ENCODE results near the gene TECRL. TPM values are rescaled to one million over a fixed set of nuclear protein-coding genes. Genes with fewer than 3 reads are reported as not detected.

The TECRL gene
- total and polyA plus RNA-seq, 2 experiments from 2014 or later: not detected

DNA sequence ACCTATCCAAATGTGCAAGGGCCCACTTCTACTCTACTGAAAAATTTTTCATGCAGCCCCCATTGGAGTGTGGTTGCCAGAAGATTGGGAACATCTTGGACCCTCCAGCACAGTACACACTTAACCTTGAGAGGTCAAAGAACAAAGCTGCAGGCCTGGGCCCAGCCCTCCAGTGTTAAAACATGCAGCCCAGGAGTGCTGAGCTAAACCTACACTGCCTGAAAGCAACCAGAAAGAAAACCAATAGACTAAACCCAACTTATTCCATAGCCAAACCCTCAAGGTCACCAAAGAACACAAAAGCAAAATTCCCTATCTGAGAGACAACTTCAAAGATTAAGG lies 47.9 kb downstream of the TECRL start:
- no peak overlapping the region for H3K4me2 ChIP-seq (ENCODE audit: unreplicated experiment)
- no peak overlapping the region for H3K9ac ChIP-seq
- H3F3A ChIP-seq (ENCODE audit: insufficient read depth): no peaks in the 10 kb centered on the region
- no peak overlapping the region for H3K4me3 ChIP-seq
- no peaks in the 10 kb centered on the region for H4K20me1 ChIP-seq (ENCODE audit: insufficient read depth)
- in situ Hi-C loops (cut with MboI): no loop called here
- no peaks in the 10 kb centered on the region for H3K9me3 ChIP-seq (ENCODE audit: low read depth)
- H2AFZ ChIP-seq: no peak overlapping the region
- no peaks in the 10 kb centered on the region for H3K79me2 ChIP-seq (ENCODE audit: insufficient read depth)
- no peak for TF ChIP-seq EZH2phosphoT487 (IDR thresholded peaks at IDR 0.05; ENCODE audit: insufficient read depth, low read depth)
- TF ChIP-seq EZH2 (IDR thresholded peaks at IDR 0.05; ENCODE audit: insufficient read depth, poor library complexity, severe bottlenecking): no peak
- H3K4me1 ChIP-seq (ENCODE audit: insufficient read depth): no peaks in the 10 kb centered on the region
- no peak overlapping the region for H3K27ac ChIP-seq
- no peaks in the 10 kb centered on the region for H3K36me3 ChIP-seq (ENCODE audit: low read depth)
- H3K9me2 ChIP-seq (ENCODE audit: insufficient read depth): no peaks in the 10 kb centered on the region
- H3K27me3 ChIP-seq (replicated peaks; ENCODE audit: insufficient read depth): no peaks in the 10 kb centered on the region
- DNase-seq: no peak

DNA sequence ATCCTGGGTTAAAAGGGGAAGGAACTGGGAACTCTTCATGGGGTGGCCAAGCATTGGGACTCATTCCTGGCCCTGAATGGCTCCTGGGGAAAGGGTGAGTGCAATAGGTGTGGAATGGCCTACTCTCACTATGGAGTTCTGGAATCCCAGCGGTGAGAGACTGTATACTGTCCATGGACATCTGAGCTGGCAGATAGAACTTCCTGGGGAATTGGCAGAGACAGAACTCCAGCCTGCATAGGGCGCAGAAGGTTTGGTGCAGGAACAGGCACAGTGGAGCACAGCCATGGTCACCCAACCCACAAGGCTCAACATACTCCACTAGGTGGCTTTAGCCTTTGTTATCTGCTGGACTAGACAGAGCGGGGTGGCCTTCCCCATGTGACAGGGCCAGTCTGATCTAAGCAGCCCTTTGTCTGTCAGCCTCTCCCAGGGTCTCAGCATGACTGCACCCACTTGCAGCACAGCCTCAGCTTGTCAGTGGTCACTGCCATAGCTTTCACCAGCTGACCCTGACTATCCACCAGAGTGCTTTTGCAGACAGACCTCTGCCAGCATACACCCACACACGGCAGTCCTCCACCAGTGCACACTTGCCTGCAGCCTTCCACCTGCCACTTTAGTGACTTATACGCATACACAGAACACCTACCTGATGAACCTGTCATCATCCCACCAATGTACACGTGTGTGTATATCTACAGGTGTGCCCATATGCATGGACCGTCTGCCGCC lies 48.4 kb downstream of the TECRL start:
- Histone ChIP-seq H3F3A (ENCODE audit: insufficient read depth) (no peaks in the 10 kb centered on the region), H2AFZ (no peak overlapping the region), H3K9me2 (ENCODE audit: insufficient read depth) (no peaks in the 10 kb centered on the region), H3K36me3 (ENCODE audit: low read depth) (no peaks in the 10 kb centered on the region), H3K4me1 (ENCODE audit: insufficient read depth) (no peaks in the 10 kb centered on the region), H3K27ac (no peak overlapping the region), H3K4me3 (no peak overlapping the region), H3K27me3 (replicated peaks; ENCODE audit: insufficient read depth) (no peaks in the 10 kb centered on the region), H3K4me2 (ENCODE audit: unreplicated experiment) (no peak overlapping the region), H3K9ac (no peak overlapping the region), H4K20me1 (ENCODE audit: insufficient read depth) (no peaks in the 10 kb centered on the region), H3K79me2 (ENCODE audit: insufficient read depth) (no peaks in the 10 kb centered on the region), H3K9me3 (ENCODE audit: low read depth) (no peaks in the 10 kb centered on the region)
- no peak for DNase-seq
- in situ Hi-C loops (cut with MboI): no loop called here
- WGBS, 2 experiments (ENCODE audit: low coverage in 1 of 2, low lambda C conversion rate in 2 of 2, missing lambda C conversion rate in 2 of 2): 36 to 50% methylated on average over 8 of the region's 8 CpGs
- TF ChIP-seq EZH2phosphoT487 (IDR thresholded peaks at IDR 0.05; ENCODE audit: insufficient read depth, low read depth): no peak
- TF ChIP-seq EZH2 (IDR thresholded peaks at IDR 0.05; ENCODE audit: insufficient read depth, poor library complexity, severe bottlenecking): no peak

DNA sequence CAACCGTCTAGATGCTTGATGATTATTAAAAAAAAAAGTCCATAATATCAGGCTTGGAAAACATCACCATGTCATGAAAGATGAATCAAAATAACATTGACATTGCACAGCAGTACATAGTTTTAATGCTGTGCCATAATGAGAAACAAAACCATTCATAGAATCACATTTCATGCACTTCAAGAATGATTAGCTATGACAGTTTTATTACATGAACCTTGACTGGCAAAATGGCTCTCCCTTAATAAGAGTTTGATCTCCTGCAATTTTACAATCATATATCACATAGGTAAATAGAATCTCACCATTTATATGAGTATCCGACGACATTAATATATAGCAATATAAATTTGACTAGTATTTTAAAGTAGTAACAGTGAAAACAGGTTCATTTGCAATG lies 49.8 kb downstream of the TECRL start:
- Histone ChIP-seq H3K4me3 (no peak overlapping the region), H3K9me3 (ENCODE audit: low read depth) (no peaks in the 10 kb centered on the region), H3K27me3 (replicated peaks; ENCODE audit: insufficient read depth) (no peaks in the 10 kb centered on the region), H3K4me2 (ENCODE audit: unreplicated experiment) (no peak overlapping the region), H4K20me1 (ENCODE audit: insufficient read depth) (no peaks in the 10 kb centered on the region), H3K9ac (no peak overlapping the region), H3K4me1 (ENCODE audit: insufficient read depth) (no peaks in the 10 kb centered on the region), H3F3A (ENCODE audit: insufficient read depth) (no peaks in the 10 kb centered on the region), H3K36me3 (ENCODE audit: low read depth) (no peaks in the 10 kb centered on the region), H3K27ac (no peak overlapping the region), H3K9me2 (ENCODE audit: insufficient read depth) (no peaks in the 10 kb centered on the region), H2AFZ (no peak overlapping the region), H3K79me2 (ENCODE audit: insufficient read depth) (no peaks in the 10 kb centered on the region)
- no peak for DNase-seq
- WGBS, 2 experiments (ENCODE audit: low coverage in 1 of 2, low lambda C conversion rate in 2 of 2, missing lambda C conversion rate in 2 of 2): 2% methylated on average over 3 of the region's 3 CpGs
- in situ Hi-C loops (cut with MboI): no loop called here
- TF ChIP-seq EZH2phosphoT487 (IDR thresholded peaks at IDR 0.05; ENCODE audit: insufficient read depth, low read depth): no peak
- TF ChIP-seq EZH2 (IDR thresholded peaks at IDR 0.05; ENCODE audit: insufficient read depth, poor library complexity, severe bottlenecking): no peak

DNA sequence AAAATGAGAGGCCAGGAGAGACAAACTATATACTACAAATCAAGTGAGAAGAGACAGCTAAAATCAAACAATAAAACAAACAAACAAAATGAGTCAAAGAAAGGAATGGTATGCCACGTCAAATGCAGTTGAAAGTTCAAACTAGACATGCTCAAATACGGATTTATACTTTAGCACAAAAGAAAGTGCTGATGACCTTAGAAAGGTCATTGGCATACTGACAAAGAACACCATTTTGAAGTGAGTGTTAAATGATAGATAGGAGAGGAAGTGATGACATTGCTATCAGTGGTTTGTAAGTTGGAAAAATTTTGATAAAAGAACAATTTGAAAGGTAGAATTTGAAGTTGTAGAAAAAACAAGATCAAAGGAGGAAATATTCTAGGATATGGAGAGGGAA lies 55.3 kb downstream of the TECRL start:
- H3K27ac ChIP-seq: no peak overlapping the region
- no peak overlapping the region for H3K9ac ChIP-seq
- no peak overlapping the region for H2AFZ ChIP-seq
- WGBS, 2 experiments (ENCODE audit: low coverage in 1 of 2, low lambda C conversion rate in 2 of 2, missing lambda C conversion rate in 2 of 2): 4 to 6% methylated on average over 2 of the region's 2 CpGs
- H3K4me1 ChIP-seq (ENCODE audit: insufficient read depth): no peaks in the 10 kb centered on the region
- no peaks in the 10 kb centered on the region for H3K27me3 ChIP-seq (replicated peaks; ENCODE audit: insufficient read depth)
- in situ Hi-C loops (cut with MboI): no loop called here
- H3K9me3 ChIP-seq (ENCODE audit: low read depth): no peaks in the 10 kb centered on the region
- H3K9me2 ChIP-seq (ENCODE audit: insufficient read depth): 0 out of 2 replicates have a peak, but pooled peaks cover 7% of the 10 kb centered on the region
- TF ChIP-seq EZH2 (IDR thresholded peaks at IDR 0.05; ENCODE audit: insufficient read depth, poor library complexity, severe bottlenecking) (no peak), EZH2phosphoT487 (IDR thresholded peaks at IDR 0.05; ENCODE audit: insufficient read depth, low read depth) (no peak)
- no peaks in the 10 kb centered on the region for H3F3A ChIP-seq (ENCODE audit: insufficient read depth)
- DNase-seq: no peak
- H4K20me1 ChIP-seq (ENCODE audit: insufficient read depth): no peaks in the 10 kb centered on the region
- H3K79me2 ChIP-seq (ENCODE audit: insufficient read depth): no peaks in the 10 kb centered on the region
- H3K36me3 ChIP-seq (ENCODE audit: low read depth): no peaks in the 10 kb centered on the region
- H3K4me3 ChIP-seq: no peak overlapping the region
- H3K4me2 ChIP-seq (ENCODE audit: unreplicated experiment): no peak overlapping the region

DNA sequence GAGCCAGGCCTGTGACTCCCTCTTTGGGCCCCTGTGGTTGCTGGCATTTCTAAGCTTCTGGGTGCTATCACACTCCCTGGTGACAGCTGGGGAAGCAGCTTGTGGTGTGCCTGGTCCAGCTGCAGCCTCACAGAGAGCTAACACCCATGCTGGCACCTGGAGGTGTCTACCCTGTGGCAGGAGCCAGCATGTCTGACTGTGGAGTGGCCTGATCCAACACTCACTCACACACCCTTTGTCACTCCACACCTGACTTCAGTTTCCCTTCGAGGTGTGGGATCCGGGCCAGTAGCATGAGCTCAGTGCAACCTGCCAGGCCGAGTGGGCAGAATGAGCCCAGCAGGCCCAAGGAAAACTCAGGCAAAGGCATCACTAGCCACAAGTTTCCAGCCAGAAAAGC lies 67.5 kb downstream of the TECRL start:
- WGBS, 2 experiments (ENCODE audit: low coverage in 1 of 2, low lambda C conversion rate in 2 of 2, missing lambda C conversion rate in 2 of 2): 2 to 7% methylated on average over 3 of the region's 3 CpGs
- in situ Hi-C loops (cut with MboI): no loop called here
- Histone ChIP-seq H3K4me3 (no peak overlapping the region), H3K27ac (no peak overlapping the region), H3K4me2 (ENCODE audit: unreplicated experiment) (no peak overlapping the region), H3K9me2 (ENCODE audit: insufficient read depth) (no peaks in the 10 kb centered on the region), H4K20me1 (ENCODE audit: insufficient read depth) (no peaks in the 10 kb centered on the region), H3K36me3 (ENCODE audit: low read depth) (no peaks in the 10 kb centered on the region), H3K9me3 (ENCODE audit: low read depth) (no peaks in the 10 kb centered on the region), H3K9ac (no peak overlapping the region), H3K27me3 (replicated peaks; ENCODE audit: insufficient read depth) (no peaks in the 10 kb centered on the region), H3F3A (ENCODE audit: insufficient read depth) (no peaks in the 10 kb centered on the region), H2AFZ (no peak overlapping the region), H3K4me1 (ENCODE audit: insufficient read depth) (no peaks in the 10 kb centered on the region), H3K79me2 (ENCODE audit: insufficient read depth) (no peaks in the 10 kb centered on the region)
- DNase-seq: no peak
- no peak for TF ChIP-seq EZH2phosphoT487 (IDR thresholded peaks at IDR 0.05; ENCODE audit: insufficient read depth, low read depth)

All from GM23248 (cell line).